ENCODE data around the gene CST9. TPM values are rescaled to one million over a fixed set of nuclear protein-coding genes. Genes with fewer than 3 reads are reported as not detected.
"Not testable (repeated sequence)": the region's sequence is repeated elsewhere in the genome, so short reads cannot be mapped to it uniquely, and the experiment has no call there.

Gene CST9
- total and polyA plus RNA-seq, 2 experiments from 2014 or later: not detected

DNA sequence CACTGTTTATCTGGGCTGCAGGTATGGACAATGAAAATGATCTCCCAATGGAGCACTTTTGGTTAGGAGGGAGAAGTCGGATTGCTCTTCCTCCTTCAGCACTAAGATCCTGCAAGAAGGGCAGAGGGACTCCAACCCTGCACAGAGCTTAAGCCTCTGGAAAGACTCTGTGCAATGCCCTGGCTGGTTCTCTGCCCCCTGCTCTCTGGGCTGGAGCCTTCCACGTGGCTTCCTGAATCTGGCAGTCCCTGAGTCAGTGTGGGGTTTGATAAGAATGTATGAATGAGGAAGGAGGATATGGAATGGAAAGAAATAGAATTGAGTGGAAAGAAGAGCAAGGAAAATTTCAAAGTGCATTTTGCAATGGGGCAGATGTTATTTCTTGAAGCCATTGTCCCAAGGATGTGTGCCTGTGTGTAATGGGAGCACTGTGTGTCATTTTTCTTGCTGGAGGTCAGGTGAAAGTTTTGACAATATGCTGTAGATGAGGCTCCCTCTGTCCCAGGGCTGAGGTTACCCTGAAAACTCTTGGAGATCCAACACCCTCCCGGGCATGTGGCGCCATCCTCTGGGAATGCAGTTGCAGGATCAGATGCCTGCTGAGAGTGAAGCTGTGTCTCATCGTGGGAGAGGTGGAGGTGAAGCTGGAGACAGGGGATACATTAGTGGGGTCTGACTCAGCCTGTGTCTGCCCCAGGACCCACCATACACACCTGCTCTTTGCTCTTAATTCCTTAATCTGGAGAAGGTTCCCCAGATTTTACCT is 21.1 kb downstream of the CST9 start:
- 69% methylated on average over 5 of the region's 5 CpGs for WGBS (ENCODE audit: low lambda C conversion rate, missing lambda C conversion rate)
- Histone ChIP-seq H3K9me2 (replicated peaks; ENCODE audit: insufficient read depth) (no peaks in the 10 kb centered on the region), H3K4me2 (no peak overlapping the region), H3K79me2 (no peaks in the 10 kb centered on the region), H3K4me3 (no peak overlapping the region), H3K9me3 (ENCODE audit: low read depth) (no peaks in the 10 kb centered on the region), H3K4me1 (ENCODE audit: insufficient read depth) (peaks cover 13% of the 10 kb centered on the region), H3K36me3 (replicated peaks; ENCODE audit: insufficient read depth, low read depth) (no peaks in the 10 kb centered on the region), H3K27me3 (no peaks in the 10 kb centered on the region), H2AFZ (no peak overlapping the region), H4K20me1 (ENCODE audit: insufficient read depth, poor library complexity, severe bottlenecking) (no peaks in the 10 kb centered on the region), H3K27ac (no peak overlapping the region)
- peak; percentile 12 for DNase-seq (ENCODE audit: low spot score)
- TF ChIP-seq CTCF (IDR thresholded peaks at IDR 0.05; ENCODE audit: poor library complexity) (no peak), EZH2 (IDR thresholded peaks at IDR 0.05; ENCODE audit: borderline replicate concordance) (no peak), EZH2phosphoT487 (IDR thresholded peaks at IDR 0.05; ENCODE audit: low read depth, severe bottlenecking, unreplicated experiment) (no peak)

DNA sequence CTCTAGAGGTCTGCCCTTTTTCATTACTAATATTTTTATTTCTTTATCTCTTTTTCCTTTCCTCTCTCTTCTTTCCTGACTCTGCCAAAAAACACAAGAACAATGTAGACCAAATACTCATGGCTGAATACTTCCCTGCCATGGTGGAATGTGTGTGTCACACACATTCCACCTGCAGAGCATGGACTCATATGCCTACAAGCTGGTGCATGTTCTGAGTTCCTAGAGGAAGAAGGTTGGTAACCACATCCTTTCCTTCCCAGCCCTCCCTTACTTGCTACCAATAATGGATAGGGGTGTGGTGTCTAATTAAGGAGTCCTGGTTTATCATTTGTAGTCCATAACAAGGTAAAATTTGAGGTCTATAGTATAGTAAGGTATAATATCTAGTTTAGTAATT is 22.2 kb downstream of the CST9 start:
- DNase-seq (ENCODE audit: low spot score): no peak
- no peak overlapping the region for H3K27ac ChIP-seq
- no peaks in the 10 kb centered on the region for H3K79me2 ChIP-seq
- TF ChIP-seq EZH2 (IDR thresholded peaks at IDR 0.05; ENCODE audit: borderline replicate concordance) (no peak), EZH2phosphoT487 (IDR thresholded peaks at IDR 0.05; ENCODE audit: low read depth, severe bottlenecking, unreplicated experiment) (no peak), CTCF (IDR thresholded peaks at IDR 0.05; ENCODE audit: poor library complexity) (no peak)
- H3K4me1 ChIP-seq (ENCODE audit: insufficient read depth): peaks cover 13% of the 10 kb centered on the region
- no peak overlapping the region for H3K4me2 ChIP-seq
- H4K20me1 ChIP-seq (ENCODE audit: insufficient read depth, poor library complexity, severe bottlenecking): no peaks in the 10 kb centered on the region
- no peaks in the 10 kb centered on the region for H3K9me3 ChIP-seq (ENCODE audit: low read depth)
- no peak overlapping the region for H3K4me3 ChIP-seq
- H3K27me3 ChIP-seq: no peaks in the 10 kb centered on the region
- no peaks in the 10 kb centered on the region for H3K36me3 ChIP-seq (replicated peaks; ENCODE audit: insufficient read depth, low read depth)
- H2AFZ ChIP-seq: no peak overlapping the region
- no peaks in the 10 kb centered on the region for H3K9me2 ChIP-seq (replicated peaks; ENCODE audit: insufficient read depth)

GRCh38 chr20:23582293-23582692 is 23.4 kb downstream of the CST9 start:
- peak; percentile 2 for DNase-seq (ENCODE audit: low spot score)
- Histone ChIP-seq H3K4me1 (ENCODE audit: insufficient read depth) (peaks cover 13% of the 10 kb centered on the region), H3K79me2 (no peaks in the 10 kb centered on the region), H4K20me1 (ENCODE audit: insufficient read depth, poor library complexity, severe bottlenecking) (no peaks in the 10 kb centered on the region), H3K4me3 (no peak overlapping the region), H3K27me3 (no peaks in the 10 kb centered on the region), H3K4me2 (no peak overlapping the region), H3K27ac (no peak overlapping the region), H3K36me3 (replicated peaks; ENCODE audit: insufficient read depth, low read depth) (no peaks in the 10 kb centered on the region), H3K9me2 (replicated peaks; ENCODE audit: insufficient read depth) (no peaks in the 10 kb centered on the region), H2AFZ (no peak overlapping the region), H3K9me3 (ENCODE audit: low read depth) (no peaks in the 10 kb centered on the region)
- WGBS (ENCODE audit: low lambda C conversion rate, missing lambda C conversion rate): 90% methylated on average over 1 of the region's 1 CpG
- no peak for TF ChIP-seq EZH2 (IDR thresholded peaks at IDR 0.05; ENCODE audit: borderline replicate concordance)
- no peak for TF ChIP-seq CTCF (IDR thresholded peaks at IDR 0.05; ENCODE audit: poor library complexity)
- TF ChIP-seq EZH2phosphoT487 (IDR thresholded peaks at IDR 0.05; ENCODE audit: low read depth, severe bottlenecking, unreplicated experiment): no peak

GRCh38 chr20:23581833-23582232 is 23.9 kb downstream of the CST9 start:
- not testable (repeated sequence) for H4K20me1 ChIP-seq (ENCODE audit: insufficient read depth, poor library complexity, severe bottlenecking); DNase-seq (ENCODE audit: low spot score); H3K79me2 ChIP-seq; H3K4me3 ChIP-seq; H3K9me2 ChIP-seq (replicated peaks; ENCODE audit: insufficient read depth); H3K9me3 ChIP-seq (ENCODE audit: low read depth); H3K4me2 ChIP-seq; H3K27me3 ChIP-seq; H3K36me3 ChIP-seq (replicated peaks; ENCODE audit: insufficient read depth, low read depth); H3K27ac ChIP-seq; H2AFZ ChIP-seq
- H3K4me1 ChIP-seq (ENCODE audit: insufficient read depth): peaks cover 13% of the 10 kb centered on the region
- 80% methylated on average over 9 of the region's 9 CpGs for WGBS (ENCODE audit: low lambda C conversion rate, missing lambda C conversion rate)

Data from hepatocyte (in vitro differentiated cells).